Omental fat pad (tissue), 4 donors: ENCODE data around the gene CGB8. TPM values are rescaled to one million over a fixed set of nuclear protein-coding genes. Genes with fewer than 3 reads are reported as not detected.
"Not testable (repeated sequence)": the region's sequence is repeated elsewhere in the genome, so short reads cannot be mapped to it uniquely, and the experiment has no call there.

Experiments used
- ATAC-seq: fragments of 150-250 bp; one replicate; pipeline ENCODE4 v1.9.1; 2016; ENCODE audit warnings: mild to moderate bottlenecking, moderate library complexity; ENCODE audit not compliant: low FRiP score
- DNase-seq: peaks from one replicate; pipeline ENCODE4 v3.0.0-alpha.2; 2019; ENCODE audit warnings: low spot score
- total RNA-seq, 4 donors: library from RNA; depleted of rRNA; stranded (reverse); fragments of >200 nt; gene quantifications; one replicate each; pipeline ENCODE4 v1.1.0, GENCODE V29; 2016
- TF ChIP-seq, protein P1 (sequence below), 3 donors: fragments of 450-650 bp; IDR thresholded peaks; one replicate each; pipeline ENCODE4 v1.5.1; 2016 to 2017; ENCODE audit warnings: antibody characterized with exemption in 3 of 3, mild to moderate bottlenecking in 3 of 3, moderate library complexity in 2 of 3

CGB8 gene
- not detected for total RNA-seq

DNA sequence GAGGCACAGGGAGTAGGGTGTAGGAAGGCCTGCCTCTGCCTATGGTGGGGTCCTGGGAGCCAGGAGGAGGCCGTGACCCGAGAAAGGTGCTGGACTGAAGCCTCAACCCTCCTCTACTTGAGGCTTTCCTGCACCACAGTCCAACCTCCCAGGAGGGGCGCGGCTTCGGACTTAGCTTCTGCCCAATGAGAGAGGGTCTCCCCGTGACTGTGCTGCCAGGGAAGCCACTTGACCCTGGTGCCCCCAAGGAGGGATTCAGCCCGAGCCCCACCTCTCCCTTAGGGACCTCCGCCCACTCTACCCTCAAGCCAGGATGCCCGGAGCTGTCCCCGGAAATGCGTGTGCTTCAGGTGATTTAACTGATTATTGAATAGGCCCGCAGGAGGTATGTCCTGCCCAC lies at the start of gene CGB8:
Gene CGB8 (minus strand): TSS at position 101 of the 400 bp plus-strand sequence. CDS start 372 bp downstream, outside the sequence.
- DNase-seq, ATAC-seq: not testable (repeated sequence)

DNA sequence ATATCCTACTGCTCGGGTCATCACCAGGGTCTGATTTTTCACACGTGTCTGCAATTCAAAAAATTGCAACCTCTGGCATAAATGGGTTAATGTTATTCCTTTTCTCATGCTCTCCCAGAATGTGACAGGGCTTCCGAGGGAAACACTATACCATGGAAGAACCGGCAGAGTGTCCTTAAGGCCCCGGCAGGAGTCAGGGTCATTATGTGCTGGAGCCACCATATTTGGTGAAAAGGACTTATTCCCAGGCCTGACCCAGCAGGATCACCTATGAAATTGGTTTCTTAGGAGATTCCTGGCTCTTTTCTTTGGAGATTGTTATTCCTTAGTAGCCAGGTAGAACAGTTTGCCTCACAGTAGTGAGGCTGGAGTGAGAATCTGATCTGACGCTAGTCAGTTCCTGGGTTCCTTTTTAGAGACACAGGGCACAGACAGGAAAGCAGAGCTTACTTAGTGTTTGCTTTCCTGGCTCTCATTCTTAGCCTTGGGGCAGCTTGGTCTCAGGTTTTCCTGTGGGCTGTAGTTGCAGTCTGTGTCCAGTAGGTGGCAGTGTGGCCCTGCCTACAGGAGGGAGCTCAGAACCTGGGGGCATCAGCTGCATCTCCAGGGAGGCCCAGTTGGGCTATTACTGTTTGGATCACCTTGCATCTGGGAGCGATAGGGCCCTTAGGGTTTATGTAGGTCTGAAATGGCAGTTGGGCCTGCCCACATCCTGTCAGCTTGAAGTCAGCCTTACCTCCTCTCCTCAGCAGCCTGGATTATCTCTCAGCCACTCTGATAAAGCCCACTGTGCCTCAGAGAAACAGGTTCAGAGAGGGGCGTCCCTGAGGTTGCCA lies 48.8 kb upstream of the CGB8 start:
- DNase-seq (no peak), ATAC-seq (peak; percentile 63)
- TF ChIP-seq, protein P1, sequence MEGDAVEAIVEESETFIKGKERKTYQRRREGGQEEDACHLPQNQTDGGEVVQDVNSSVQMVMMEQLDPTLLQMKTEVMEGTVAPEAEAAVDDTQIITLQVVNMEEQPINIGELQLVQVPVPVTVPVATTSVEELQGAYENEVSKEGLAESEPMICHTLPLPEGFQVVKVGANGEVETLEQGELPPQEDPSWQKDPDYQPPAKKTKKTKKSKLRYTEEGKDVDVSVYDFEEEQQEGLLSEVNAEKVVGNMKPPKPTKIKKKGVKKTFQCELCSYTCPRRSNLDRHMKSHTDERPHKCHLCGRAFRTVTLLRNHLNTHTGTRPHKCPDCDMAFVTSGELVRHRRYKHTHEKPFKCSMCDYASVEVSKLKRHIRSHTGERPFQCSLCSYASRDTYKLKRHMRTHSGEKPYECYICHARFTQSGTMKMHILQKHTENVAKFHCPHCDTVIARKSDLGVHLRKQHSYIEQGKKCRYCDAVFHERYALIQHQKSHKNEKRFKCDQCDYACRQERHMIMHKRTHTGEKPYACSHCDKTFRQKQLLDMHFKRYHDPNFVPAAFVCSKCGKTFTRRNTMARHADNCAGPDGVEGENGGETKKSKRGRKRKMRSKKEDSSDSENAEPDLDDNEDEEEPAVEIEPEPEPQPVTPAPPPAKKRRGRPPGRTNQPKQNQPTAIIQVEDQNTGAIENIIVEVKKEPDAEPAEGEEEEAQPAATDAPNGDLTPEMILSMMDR (IDR thresholded peaks at IDR 0.05) = peak in 1 of 3 donors; percentile 93

DNA sequence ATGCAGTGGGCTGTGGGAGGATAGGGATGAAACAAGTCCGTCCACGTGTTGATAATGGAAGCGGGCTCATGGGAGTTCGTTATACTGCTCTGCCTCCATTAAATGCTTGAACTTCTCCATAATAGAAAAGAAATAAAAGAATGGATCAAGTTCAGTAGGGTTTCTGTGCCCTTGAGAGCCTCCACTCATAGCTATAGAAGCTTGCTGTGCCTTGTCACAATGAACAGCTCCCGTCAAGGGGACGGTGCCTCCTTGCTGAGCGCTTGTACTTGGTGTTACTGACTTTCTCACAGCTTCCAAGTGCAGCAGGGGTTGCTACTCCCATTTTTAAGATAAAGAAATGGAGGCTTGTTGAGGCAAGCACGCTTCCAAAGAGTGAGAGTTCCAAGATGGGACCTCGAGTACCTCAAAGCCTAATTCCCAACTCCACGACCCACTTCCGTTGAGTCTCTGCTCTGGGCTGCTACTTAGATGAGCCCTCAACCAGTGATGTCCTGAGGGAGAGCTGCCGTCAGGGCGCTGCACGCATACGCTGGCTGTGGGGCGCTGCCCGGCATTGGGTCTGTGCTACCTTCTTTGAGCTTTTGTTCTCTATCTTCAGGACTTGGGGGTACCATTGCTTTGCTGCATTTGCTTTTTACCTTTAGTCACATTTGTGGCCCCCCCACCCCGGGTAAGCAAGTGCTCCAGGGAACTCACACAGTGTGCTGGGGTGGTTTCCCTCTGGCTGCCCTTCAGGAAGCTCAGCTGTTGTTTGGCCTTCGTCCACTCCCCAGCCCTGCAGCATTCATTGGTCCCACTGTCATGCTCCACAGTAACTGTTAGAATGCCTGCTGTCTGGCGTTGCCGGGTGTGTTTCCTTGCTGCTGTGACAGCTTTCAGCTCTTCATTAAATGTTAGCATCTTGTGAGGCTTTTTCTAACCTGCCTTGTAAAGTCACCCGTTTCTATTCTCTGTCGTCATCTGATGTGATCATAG lies 45.9 kb upstream of the CGB8 start:
- DNase-seq (no peak), ATAC-seq (no peak)
- TF ChIP-seq, protein P1 (IDR thresholded peaks at IDR 0.05) = no peak

DNA sequence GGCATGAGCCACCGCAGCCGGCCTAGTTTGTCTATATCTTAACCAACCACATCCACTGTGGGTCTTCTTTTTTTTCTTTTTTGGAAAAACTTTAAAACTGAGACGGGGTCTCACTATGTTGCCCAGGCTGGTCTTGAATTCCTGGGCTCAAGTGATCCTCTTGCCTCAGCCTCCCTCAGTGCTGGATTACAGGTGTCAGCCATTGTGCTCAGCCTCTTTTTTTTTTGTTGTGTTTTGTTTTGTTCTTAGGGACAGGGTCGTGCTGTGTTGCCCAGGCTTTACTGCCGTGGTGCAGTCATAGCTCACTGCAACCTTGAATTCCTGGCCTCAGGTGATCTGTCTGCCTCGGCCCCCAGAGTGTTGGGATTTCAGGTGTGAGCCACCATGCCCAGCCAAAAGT lies 43.8 kb upstream of the CGB8 start:
- no peak for DNase-seq
- TF ChIP-seq, protein P1 (IDR thresholded peaks at IDR 0.05) = no peak
- no peak for ATAC-seq

DNA sequence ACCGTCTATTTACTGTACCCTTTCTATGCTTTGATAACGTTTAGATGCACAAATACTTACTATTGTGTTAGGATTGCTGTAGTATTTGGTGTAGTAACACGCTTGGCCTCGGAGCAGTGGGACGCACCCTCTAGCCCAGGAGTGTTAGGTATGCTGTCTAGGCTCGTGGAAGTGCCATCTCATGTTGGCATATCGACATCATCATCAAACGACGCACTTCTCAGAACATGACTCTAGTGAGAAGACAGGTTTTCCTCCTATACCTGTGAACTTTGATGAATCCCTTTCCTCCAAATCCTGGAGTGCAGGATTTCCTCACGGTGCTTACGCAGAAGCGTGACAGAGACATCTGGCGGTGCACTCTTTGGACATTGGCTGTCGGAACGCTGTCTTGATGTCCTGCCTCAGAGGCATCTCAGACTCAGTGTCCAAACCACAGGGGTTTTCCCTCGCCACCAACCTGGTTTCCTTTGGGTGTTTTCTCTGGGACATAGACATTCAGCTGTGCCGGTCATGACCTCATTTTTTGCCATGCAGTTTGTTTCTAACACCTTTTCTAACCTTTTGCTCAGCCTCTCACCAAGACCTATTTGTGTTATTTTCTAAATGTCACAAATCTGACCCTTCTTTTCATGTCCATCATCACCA lies 42.6 kb upstream of the CGB8 start:
- no peak for ATAC-seq

DNA sequence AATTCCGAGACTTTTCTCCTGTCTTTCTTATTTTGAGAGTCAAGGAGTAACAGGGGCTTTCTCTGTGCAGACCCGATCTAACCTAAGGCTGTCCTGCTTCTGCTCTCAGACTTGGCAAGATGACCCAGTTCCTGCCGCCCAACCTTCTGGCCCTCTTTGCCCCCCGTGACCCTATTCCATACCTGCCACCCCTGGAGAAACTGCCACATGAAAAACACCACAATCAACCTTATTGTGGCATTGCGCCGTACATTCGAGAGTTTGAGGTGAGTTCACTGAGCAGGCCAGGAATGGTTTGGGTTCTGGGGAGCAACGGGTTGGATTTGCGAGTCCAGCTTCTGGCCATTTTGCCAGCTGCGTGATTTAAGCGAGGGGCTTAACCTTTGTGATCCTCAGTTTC lies 37.4 kb upstream of the CGB8 start:
- TF ChIP-seq, protein P1 (IDR thresholded peaks at IDR 0.05) = no peak
- ATAC-seq = no peak

More for the DNA sequence above, 42.6 kb upstream of the CGB8 start:
- TF ChIP-seq, protein P1 (IDR thresholded peaks at IDR 0.05) = no peak
- DNase-seq = no peak

DNA sequence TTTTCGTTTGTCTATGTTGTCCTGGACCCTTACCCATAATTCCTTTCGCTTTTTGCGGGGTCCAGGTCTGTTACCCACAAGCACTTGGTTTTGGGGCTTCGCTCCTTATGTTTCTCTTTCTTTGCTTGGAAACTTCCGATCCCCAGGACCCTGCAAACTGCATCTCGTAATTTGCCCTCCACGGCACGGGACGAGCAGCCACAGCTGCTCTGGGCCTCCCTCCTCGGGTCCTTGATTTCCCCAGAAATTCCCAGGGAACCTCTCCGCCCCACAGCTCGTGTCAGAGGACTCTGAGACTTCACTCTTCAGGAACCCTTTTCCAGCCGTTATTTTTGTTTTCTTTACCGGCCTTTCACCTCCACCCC lies 36.9 kb upstream of the CGB8 start:
- TF ChIP-seq, protein P1 (IDR thresholded peaks at IDR 0.05) = no peak
- ATAC-seq (no peak), DNase-seq (no peak)

More for the DNA sequence above, 37.4 kb upstream of the CGB8 start:
- no peak for DNase-seq
